LHCN-M2 (cell line): ENCODE results near the gene LTF. TPM values are rescaled to one million over a fixed set of nuclear protein-coding genes. Genes with fewer than 3 reads are reported as not detected.
"Not testable (repeated sequence)": the region's sequence is repeated elsewhere in the genome, so short reads cannot be mapped to it uniquely, and the experiment has no call there.

Source experiments
- DNase-seq: peaks from one replicate; pipeline ENCODE4 v3.0.0-alpha.2; 2012; ENCODE audit warnings: low read depth
- total RNA-seq: library from RNA; depleted of rRNA; stranded (reverse); fragments of >200 nt; gene quantifications from 2 replicates; pipeline ENCODE4 v1.2.3, GENCODE V29; 2014

LTF gene
- total RNA-seq, 1 experiment from 2014 or later = 0.06 TPM

DNA sequence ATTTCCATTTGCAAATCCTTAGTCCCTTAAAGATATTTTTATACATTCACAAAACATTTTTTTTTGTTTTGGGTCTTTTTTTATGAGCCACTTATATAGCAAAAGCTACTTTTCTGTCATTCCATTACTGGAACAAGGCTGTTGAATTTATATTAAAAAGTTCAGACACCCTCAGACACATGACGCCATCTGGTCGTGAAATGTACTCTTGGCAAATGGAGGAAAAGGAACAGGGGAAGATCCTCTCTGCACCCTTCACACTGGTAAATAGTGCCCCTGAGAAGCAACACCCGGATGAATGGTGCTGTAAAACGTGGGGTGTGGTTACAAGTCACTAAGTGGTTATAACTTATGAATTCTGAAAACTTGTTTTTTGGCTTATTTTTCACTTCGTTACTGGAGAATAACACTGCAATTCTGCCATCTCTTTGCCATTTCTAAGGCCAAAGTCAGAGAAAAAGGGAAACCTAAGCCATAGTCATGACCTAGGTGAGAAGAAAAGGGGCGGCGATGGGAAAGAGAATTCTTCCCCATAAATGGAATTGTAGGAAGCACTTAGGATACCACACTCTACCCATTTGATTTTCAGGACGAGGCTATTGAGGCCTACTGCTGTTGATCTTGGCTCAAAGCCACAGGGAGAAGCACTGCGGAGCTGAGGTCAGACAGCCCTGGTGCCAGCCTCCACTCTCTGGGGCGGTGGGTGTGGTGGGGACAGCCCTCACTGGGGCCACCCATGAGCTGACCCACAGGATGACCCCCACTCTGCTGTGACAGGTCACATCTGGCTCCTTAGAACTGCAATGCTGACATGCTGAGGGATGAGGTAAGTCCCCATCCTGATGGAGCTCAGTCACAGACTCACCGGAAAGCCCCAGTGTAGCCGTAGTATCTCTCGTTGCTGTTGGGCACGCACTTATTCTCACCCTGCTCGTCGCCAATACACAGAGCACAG, 21.9 kb downstream of the LTF start:
- no peak for DNase-seq

DNA sequence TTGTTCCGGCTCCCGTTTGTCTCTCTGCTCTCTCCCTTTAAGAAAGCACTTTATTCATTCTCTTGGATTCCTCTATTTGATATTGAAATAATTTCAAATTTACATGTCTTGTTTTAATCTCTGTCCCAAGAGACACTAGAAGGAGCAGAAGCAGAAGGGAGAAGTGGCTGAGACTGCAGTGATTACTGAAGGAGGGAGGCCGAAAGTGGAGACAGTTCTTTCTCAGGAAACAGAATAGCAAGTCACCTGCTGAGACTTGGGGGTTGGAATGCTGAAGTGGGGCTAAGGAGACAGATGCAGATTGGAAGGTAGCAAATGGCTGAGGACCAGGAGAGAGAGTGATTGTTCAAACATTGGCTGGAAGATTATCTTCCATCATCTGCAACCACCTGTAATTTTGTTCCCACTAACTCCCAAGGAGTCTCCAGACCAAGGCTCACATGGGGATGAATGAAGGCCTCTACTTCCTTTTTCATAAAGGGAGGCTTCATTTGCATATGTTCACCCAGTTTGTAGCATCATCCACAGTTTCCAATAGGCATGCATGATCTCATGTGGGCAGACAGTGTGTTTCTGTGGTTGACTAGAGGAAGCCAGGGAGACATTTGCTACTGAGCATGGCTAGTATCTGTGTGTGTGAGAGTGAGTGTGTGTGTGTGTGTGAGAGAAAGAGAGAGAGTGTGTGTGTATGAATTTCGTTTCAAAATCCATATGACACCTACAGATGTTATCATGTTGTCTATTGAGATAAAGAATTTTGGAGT, 24.0 kb downstream of the LTF start:
- DNase-seq = no peak

DNA sequence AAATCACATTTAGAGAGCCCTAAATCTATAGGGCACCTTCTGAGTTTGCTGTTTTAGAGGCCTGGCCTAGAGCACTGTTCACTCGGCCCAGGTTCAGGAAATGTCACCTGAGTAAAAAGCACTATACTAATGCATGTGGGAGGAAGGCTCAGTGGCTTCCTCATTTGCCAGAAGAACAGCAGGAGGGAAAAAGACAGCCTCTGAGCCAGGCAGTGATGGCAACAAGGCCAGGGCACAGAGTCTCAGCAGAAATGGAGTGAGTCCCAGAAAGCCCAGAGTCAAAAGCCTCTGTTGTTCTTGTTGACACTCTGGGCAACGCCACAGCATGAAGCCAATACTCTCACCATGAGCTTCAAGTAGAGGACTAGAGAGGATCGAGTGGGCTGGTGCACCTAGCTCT, 25.9 kb downstream of the LTF start:
- no peak for DNase-seq

DNA sequence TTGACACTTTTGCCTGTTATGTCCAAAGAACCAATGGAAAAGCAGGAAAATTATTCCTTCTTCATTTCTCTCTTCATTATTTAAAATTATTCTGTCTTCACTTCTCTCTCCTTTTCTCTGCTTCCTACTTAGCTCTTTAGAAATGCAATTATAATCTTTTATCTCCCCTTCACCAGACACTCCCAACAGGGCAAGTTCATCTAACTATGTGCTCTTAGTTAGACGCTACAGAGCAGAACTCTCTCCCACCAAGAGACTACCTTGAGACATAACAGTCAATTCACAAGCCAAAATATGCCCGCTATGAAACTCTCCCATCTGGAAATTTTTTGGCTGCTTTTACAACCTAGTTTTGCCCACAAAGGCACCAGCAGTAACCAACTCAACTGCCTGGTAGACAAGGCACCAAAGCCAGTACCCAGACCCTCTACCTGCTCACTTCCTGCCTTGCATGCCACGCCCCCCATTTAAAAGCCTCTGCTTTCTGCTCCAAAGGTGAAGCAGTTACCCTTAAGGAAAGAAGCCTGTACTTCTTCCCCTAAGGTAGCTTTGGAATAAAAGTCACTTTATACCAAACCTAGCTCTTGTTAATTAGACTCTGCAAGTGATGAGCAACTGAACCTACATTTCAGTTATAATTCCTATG, 29.5 kb downstream of the LTF start:
- DNase-seq = no peak

DNA sequence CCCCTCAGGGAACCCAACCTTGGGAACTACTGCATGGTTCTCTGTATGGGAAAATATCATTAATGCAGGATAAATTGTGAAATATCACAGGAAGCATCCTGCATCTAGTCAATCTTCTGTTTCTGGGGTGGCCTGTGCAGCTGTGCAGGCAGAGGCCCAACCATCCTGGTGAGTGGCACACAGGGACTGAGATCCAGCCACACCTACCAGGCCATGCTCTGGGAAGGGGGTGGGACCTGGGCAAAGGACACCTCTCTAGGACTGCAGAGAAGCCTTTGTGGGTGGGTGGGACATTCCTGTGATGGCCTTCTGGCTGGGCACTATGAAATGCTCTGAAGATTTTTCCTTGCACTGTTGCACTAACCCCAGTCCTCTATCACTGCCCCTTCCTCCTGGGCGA, 30.9 kb downstream of the LTF start:
- no peak for DNase-seq

DNA sequence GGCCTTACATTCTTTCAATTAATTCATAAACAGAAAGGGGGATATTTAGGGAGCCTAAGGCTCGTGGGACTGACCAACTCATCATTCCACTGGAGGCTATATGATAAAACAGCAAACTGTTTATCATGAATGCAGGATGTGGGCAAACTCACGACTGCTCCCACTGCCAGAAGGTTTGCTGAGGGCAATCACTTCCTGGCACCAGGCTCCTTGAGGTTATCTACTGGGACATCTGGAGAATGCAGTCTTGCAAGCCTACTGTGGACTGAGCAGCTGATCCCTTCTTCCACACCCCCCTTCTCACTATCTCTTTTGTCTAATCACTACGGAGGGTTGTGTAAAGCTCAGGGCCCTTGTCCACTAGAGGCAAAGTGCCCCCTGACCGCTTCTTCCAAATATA, 31.6 kb downstream of the LTF start:
- not testable (repeated sequence) for DNase-seq

DNA sequence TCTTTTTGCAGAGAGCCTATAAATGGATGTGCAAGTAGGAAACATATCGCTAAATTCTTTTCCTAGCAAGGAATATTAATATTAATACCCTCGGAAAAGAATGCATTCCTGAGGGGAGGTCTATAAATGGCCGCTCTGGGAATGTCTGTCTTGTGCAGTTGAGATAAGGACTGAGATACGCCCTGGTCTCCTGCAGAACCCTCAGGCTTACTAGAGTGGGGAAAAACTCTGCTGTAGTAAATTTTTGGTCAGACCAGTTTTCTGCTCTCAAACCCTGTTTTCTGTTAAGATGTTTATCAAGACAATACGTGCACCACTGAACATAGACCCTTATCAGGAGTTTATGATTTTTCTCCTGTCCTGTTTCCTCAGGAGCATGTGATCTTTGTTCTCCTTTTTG, 32.8 kb downstream of the LTF start:
- not testable (repeated sequence) for DNase-seq

DNA sequence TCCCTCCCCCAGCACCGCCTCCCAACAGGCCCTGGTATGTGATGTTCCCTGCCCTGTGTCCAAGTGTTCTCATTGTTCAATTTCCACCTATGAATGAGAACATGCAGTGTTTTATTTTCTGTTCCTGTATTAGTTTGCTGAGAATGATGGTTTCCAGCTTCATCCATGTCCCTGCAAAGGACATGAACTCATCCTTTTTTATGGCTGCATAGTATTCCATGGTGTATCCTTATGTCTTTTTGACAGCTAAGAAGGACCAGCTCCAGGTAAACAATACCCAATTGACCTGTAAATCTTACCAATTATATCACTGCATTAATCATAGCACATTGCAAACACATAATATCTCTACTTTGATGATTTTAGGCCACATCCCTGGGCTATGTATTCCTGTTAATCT, 33.8 kb downstream of the LTF start:
- not testable (repeated sequence) for DNase-seq

DNA sequence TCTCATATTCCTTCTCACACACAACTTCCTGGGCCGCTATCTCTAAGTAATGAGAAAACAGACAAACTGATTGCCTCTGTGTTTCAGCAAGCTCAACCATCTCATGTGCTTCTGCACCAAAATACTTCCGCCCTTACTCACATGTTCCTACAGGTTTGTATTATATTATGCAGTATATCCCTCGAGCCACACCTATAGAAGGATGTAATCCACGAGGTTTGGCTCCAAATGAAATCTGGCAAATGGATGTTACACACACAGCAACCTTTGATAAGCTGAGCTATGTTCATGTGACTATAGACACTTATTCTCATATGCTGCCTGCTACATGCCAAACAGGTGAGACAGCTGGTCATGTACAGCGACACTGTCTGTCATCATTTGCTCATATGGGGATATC, 35.0 kb downstream of the LTF start:
- DNase-seq = no peak

DNA sequence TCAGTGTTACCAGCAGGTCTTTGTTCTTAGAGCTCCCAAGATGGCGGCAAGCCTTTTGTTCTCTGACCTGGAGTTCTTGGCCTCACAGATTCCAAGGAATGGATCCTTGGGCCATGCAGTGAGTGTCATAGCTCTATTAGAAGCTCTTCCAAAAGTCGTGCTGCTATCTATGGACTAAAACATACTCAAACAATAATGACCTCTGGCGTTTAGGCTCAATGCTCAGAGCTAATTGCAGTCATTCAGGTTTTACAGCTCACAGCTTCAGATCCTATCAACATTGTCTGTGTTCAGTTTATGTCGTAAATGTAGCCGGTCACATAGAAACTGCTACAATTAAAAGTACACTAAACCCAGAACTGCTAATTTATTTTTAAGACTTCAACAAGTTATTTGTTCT, 35.5 kb downstream of the LTF start:
- DNase-seq = no peak

DNA sequence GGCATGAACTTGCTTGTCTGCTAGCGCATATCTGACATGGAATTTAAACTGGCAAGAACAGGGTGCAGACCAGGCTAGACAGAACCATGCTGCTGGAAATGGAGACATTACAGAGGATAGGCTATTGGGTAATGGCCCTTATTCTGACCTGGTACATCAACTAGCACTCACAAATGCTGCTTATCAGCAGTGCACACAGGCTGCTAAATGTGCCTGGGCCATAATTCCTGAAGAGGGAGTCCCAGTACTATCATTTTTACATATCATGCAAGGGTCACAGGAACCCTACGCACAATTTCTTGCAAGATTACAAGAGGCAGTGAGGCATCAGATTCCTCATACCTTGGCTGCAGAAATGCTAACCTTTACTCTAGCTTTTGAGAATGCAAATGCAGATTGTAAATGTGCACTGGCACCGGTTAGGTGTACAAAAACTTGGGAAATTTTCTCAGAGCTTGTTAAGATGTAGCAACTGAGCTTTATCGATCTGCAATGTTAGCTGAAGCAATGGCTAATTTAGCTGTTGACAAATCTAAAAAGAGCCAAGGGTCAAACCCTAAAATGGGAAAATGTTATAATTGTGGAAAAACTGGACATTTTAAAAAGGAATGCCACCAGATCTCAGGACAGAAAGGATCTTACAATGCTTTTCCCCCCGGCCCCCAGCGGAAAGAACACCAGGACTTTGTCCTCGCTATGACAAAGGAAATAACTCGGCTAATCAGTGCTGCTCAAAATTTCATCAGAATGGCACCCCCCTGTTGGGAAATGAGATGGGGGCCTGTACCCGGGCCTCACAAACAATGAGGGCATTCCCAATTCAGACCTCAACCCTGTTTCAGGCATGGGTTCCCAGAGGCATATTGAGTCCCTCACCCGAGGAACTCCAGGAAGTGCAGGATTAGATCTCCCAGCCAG, 36.5 kb downstream of the LTF start:
- no peak for DNase-seq

DNA sequence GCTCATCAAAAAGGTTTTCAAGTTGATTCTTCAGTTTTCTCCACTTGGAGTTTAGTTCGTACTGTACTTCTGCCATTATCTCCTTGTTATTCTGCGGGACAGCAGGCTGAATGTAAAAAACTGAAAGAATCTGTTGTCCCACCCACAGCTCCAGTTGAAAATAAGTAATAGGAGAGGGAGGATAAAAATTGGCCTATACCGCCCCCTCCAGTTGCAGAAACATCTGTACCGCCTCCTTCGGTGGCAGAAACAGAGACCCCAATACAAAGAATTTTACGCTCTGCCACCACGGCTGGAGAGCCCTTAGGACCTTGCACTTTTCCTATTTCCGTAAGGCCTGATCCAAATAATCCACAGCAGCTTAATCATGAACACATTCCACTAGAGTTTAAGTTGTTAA, 37.3 kb downstream of the LTF start:
- DNase-seq = not testable (repeated sequence)

DNA sequence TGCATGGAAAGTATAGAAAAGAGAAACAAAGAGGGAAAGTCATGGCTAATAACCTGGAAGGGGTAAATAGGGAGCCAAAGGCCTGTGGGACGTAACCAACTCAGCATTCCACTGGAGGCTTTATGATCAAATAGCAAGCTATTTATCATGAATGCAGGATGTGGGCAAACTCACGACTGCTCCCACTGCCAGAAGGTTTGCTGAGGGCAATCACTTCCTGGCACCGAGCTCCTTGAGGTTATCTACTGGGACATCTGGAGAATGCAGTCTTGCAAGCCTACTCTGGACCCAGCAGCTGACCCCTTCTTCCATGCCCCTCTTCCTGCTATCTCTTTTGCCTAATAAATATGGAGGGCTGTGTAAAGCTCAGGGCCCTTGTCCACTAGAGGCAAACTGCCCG, 38.2 kb downstream of the LTF start:
- peak; percentile 42 for DNase-seq

DNA sequence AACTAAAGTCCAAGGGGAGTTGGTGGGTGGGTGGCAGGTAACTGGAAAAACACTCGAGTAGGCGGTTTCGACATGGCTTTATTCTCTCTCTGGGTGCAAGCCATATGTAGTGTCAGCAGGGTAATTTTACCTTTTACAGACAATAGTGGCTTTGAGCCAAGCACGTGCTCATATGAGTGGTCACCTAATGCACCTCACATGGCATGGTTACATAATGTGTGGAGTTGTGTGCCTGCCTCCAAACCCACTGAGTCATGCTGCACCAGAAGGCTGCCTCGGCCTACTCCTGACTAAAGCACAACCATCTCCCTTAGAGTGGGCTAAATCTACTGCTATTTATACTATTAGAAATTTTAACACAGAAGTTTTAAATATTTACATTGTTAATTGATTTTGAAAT, 41.1 kb downstream of the LTF start:
- peak; percentile 60 for DNase-seq

DNA sequence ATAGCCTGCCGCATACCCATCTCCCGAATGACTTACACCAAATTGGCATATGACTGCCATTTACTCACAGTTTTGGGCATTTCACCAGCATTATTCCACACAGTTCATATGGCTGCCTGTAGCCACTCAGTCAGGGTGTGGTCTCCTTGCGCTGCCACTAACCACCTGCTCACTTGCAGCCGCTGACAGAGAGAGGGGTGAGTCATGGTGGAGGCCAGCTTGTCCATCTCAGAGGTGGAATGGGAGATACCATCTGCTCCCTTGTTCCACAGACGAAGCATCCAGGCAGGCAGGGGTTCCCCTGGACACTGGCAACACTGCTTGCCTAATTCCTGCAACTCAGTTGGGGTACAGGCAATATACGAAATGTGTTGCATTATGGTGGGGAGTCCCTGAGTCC, 42.1 kb downstream of the LTF start:
- DNase-seq = peak; percentile 92

DNA sequence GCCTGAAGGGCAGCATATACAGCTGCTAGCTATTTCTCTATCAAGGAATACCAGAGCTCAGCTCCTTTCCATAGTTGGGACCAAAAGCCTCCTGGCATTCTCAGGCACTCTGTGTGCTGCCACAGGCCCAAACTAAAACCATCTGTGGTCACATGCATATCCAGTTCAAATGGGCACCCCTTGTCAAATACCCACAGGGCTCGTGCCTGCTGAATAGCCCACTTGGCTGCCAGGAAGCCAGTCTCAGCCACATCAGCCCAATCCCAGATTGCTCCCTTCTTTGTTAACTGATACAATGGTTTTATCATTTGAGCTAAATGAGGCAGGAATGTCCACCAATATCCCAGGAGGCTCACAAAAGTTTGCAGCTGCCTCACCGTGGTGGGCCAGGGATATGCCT, 43.8 kb downstream of the LTF start:
- DNase-seq = no peak

DNA sequence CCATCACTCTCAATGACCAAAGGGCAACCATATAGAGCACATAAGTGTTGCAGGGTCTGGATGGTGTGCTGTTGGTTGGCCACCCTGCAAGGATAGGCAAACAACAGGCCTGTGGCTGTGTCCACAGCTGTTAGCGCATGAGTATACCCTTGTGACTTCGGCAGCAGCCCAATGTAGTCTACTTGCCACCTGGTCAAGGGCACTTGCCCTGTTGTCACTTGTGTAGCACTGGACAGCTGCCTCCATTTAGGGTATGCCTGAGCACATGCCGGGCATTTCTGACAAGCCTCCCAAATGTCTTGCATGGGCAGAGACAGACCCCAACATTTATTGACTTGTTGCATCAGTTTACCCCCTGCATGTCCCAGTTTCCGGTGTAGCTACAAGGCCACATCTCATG, 44.9 kb downstream of the LTF start:
- DNase-seq = no peak

DNA sequence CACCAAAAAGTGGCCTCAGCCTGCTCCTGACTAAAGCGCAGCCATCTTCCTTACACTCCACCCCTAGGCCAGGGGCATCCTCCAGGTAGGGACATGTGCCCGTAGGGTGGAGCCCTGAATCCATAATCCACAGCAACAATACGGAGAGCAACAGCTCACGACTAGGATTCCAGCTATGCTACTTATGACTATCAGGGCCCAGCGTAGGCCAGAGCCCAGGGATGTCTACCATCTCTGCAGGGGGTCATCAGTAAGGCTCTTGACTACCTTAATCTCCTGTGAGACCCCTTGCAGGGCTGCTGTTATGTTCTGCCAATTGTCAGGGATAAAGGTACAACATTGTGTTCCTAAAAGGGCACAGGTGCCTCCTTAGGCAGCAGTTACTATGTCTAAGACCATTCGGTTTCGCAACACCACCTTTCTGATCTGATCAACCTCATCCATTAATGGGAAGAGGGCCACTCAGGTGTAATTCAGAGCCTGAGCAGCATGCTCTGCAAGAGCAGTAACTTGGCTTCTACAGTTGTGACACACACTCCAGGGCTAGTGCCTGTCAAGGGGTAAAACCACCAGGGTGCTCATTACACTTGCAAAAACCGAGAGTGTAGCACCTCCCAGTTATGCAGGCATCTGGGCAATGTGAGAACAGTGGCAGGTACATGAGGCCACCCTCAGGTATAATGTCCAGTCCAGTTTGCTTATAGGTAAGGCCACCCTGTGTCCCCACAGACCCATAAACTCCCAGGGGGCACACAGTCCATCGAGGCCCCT, 46.7 kb downstream of the LTF start:
- DNase-seq = no peak

DNA sequence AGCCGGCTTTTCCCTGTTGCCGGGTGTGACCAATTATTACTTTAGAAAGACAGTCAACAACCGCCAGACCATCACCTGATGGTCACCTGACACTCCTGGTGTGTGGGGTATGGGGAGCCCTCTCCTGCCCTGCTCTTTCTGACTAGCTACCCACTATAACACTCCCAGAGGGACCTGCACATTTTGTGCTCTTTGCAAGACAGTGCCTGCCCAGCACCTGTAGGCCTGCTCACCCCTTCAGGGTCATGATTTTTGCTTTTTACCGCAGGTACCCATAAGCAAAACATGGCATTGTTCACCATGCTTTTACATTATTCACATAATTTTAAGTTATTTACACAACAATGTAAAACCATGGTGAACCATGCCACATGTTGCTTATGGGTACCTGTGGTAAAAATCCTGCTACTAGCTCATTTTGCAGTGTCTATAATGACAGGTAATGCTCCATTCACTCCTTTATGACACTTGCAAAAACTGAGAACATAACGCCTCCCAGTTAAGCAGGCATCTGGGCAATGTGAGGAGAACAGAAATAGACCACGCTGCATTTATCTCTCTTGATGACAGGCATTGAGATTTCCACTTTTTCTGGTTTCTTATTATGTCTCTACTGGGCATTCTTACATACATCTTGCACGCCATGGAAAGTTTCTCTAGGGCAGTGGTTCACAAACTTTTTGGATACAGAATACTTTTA, 47.7 kb downstream of the LTF start:
- DNase-seq = no peak
